Spleen (tissue), 11 donors: ENCODE data around the gene TNFRSF14. TPM values are rescaled to one million over a fixed set of nuclear protein-coding genes. Genes with fewer than 3 reads are reported as not detected.
A peak's percentile ranks its signal among the peaks of the same experiment; 100 is the strongest.
"Not testable (repeated sequence)": the region's sequence is repeated elsewhere in the genome, so short reads cannot be mapped to it uniquely, and the experiment has no call there.

Experiments
- DNase-seq: peaks from one replicate; pipeline ENCODE4 v3.0.0-alpha.2; 2020
- H3K27ac ChIP-seq, 8 donors: fragments of 200-600 bp; sonication (generic) in 7 of 8; 1 replicate in 4 of 8; 2 replicates in 4 of 8; pipeline versions ENCODE4 v1.5.0 to v1.8.0; 2016 to 2021; ENCODE audit warnings: inconsistent platforms in 4 of 8, mild to moderate bottlenecking in 4 of 8, moderate library complexity in 1 of 8
- H3K27me3 ChIP-seq, 7 donors: fragments of 200-600 bp; sonication (generic) in 6 of 7; replicated peaks in 1 of 7; 1 replicate in 4 of 7; 2 replicates in 3 of 7; pipeline versions ENCODE4 v1.5.0 to v1.8.0; 2016 to 2021; ENCODE audit warnings: inconsistent platforms in 3 of 7, mild to moderate bottlenecking in 1 of 7
- H3K36me3 ChIP-seq, 6 donors: fragments of 200-600 bp; sonication (generic) in 5 of 6; 1 replicate in 4 of 6; 2 replicates in 2 of 6; pipeline versions ENCODE4 v1.5.0 to v1.8.0; 2016 to 2021; ENCODE audit warnings: inconsistent platforms in 2 of 6
- H3K4me1 ChIP-seq, 6 donors: fragments of 200-600 bp; sonication (generic) in 5 of 6; 1 replicate in 3 of 6; 2 replicates in 3 of 6; pipeline versions ENCODE4 v1.5.0 to v1.8.0; 2016 to 2021; ENCODE audit warnings: inconsistent platforms in 3 of 6
- H3K4me3 ChIP-seq, 8 donors: fragments of 200-600 bp; sonication (generic) in 7 of 8; 1 replicate in 4 of 8; 2 replicates in 4 of 8; pipeline versions ENCODE4 v1.5.0 to v1.8.0; 2016 to 2021; ENCODE audit warnings: inconsistent platforms in 4 of 8, mild to moderate bottlenecking in 4 of 8, moderate library complexity in 2 of 8
- H3K9me3 ChIP-seq, 8 donors: fragments of 200-600 bp; sonication (generic) in 7 of 8; 1 replicate in 4 of 8; 2 replicates in 4 of 8; pipeline versions ENCODE4 v1.5.0 to v1.8.0; 2016 to 2021; ENCODE audit warnings: inconsistent platforms in 4 of 8
- POLR2A ChIP-seq, 3 donors: fragments of 450-650 bp; IDR thresholded peaks; one replicate each; pipeline ENCODE4 v1.5.1; 2017; ENCODE audit warnings: antibody characterized with exemption in 3 of 3, mild to moderate bottlenecking in 1 of 3
- POLR2AphosphoS5 ChIP-seq, 3 donors: sonication (generic); formaldehyde crosslinking; IDR thresholded peaks; one replicate each; pipeline ENCODE4 v1.5.1; 2017; ENCODE audit warnings: antibody characterized with exemption in 3 of 3
- WGBS, 5 donors: extraction: QIAGEN DNeasy Blood & Tissue Kit in 3 of 5; methylation state at CpG; one replicate each; pipeline versions ENCODE4 v1.1.5 to v1.1.7; 2013 to 2018; 5-methylcytosine and 5-hydroxymethylcytosine counted together
- intact Hi-C: fragments of 100-400 bp; cut with DNase I; formaldehyde crosslinking; loops from one replicate; pipeline ENCODE4 v1.15.0; 2023; ENCODE audit warnings: low total_unique reads
- polyA plus RNA-seq, 3 donors: library from polyadenylated mRNA; stranded (reverse); fragments of 200-250 nt; gene quantifications; one replicate each; pipeline ENCODE4 v1.2.1, GENCODE V29; 2013
- total RNA-seq, 7 donors: library from RNA; depleted of rRNA in 3 of 7; stranded (reverse); fragments of >200 nt in 3 of 7; fragmentation: NEBNext Ultra II Directional in 4 of 7; extraction: Animal tissue kit (Norgen Biotek cat#: 25700) in 4 of 7; gene quantifications; one replicate each; pipeline versions ENCODE4 v1.1.0 to v1.2.1, GENCODE V29; 2016 to 2021
- TF ChIP-seq, protein P1 (sequence below), 11 experiments: fragments of 200-600 bp in 7 of 11; fragments of 450-650 bp in 4 of 11; sonication (generic) in 4 of 11; IDR thresholded peaks in 8 of 11; conservative IDR thresholded peaks in 3 of 11; 1 replicate in 7 of 11; 2 replicates in 4 of 11; pipeline versions ENCODE4 v1.4.0 to v1.8.0; 2016 to 2021; ENCODE audit warnings: antibody characterized with exemption in 11 of 11, inconsistent platforms in 4 of 11, mild to moderate bottlenecking in 1 of 11
- donor health status: healthy with polysubstance abuse.
- donor health status: DM: no; HTN: no; CAD: no; lungs with moderate emphysema.
- donor health status: DM: no; HTN: no; CAD: no.
- donor health status: Bipolar disorder and iron deficiency.
- donor health status: healthy.
- donor health status: DM: no; HTN: no; CAD: no.
- donor health status: DM: yes; HTN: yes; CAD: no.

Gene TNFRSF14
- total and polyA plus RNA-seq, 10 donors: 146 to 366 (median 191) TPM

GRCh38 chr1:2573250-2573920 is 17.2 kb downstream of the TNFRSF14 start:
- DNase-seq: no peak
- no peak overlapping the region for H3K4me3 ChIP-seq
- H3K27ac ChIP-seq: no peak overlapping the region
- WGBS, 5 donors: 72 to 78% (median 78%) methylated on average over 8 of the region's 8 CpGs
- TF ChIP-seq POLR2AphosphoS5 (IDR thresholded peaks at IDR 0.05) (no peak), POLR2A (IDR thresholded peaks at IDR 0.05) (no peak)
- TF ChIP-seq, protein P1, sequence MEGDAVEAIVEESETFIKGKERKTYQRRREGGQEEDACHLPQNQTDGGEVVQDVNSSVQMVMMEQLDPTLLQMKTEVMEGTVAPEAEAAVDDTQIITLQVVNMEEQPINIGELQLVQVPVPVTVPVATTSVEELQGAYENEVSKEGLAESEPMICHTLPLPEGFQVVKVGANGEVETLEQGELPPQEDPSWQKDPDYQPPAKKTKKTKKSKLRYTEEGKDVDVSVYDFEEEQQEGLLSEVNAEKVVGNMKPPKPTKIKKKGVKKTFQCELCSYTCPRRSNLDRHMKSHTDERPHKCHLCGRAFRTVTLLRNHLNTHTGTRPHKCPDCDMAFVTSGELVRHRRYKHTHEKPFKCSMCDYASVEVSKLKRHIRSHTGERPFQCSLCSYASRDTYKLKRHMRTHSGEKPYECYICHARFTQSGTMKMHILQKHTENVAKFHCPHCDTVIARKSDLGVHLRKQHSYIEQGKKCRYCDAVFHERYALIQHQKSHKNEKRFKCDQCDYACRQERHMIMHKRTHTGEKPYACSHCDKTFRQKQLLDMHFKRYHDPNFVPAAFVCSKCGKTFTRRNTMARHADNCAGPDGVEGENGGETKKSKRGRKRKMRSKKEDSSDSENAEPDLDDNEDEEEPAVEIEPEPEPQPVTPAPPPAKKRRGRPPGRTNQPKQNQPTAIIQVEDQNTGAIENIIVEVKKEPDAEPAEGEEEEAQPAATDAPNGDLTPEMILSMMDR (IDR thresholded peaks at IDR 0.05 in 8 of 11, conservative IDR thresholded peaks at IDR 0.05 in 3 of 11): no peak
- intact Hi-C loops: no loop called here
- peaks cover 21 to 33% (median 30%) of the 10 kb centered on the region in 6 donors for H3K4me1 ChIP-seq
- H3K9me3 ChIP-seq: peaks cover 0 to 15% (median 10%) of the 10 kb centered on the region in 8 donors
- H3K27me3 ChIP-seq: no peaks in the 10 kb centered on the region
- H3K36me3 ChIP-seq: no peaks in the 10 kb centered on the region

DNA sequence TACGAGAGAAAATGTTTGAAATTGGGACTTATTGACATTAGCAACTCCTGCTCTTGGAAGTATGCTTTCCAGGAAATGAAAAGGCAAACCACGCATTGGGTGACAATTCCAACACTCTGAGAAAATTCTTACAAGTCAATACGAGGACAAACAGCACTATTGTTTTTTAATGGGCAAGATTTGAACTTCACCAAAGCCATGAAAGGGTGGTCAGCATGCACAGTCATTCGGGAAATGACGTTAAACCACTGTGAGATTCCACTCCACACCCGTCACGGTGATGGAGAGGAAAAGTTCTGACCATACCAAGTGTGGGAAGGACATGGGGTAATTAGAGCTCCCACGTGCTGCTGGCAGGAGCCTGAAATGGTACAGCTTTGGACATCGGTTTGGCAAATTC is 18.2 kb downstream of the TNFRSF14 start:
- intact Hi-C loops: no loop called here
- 79 to 85% (median 81%) methylated on average over 9 of the region's 9 CpGs for WGBS, 5 donors

GRCh38 chr1:2575801-2576663 is 19.9 kb downstream of the TNFRSF14 start:
- H3K36me3 ChIP-seq: no peaks in the 10 kb centered on the region
- H3K27me3 ChIP-seq: no peaks in the 10 kb centered on the region
- peak overlapping the region in 2 of 8 donors; percentile 10 to 67 for H3K4me3 ChIP-seq
- peak; percentile 85 for DNase-seq
- TF ChIP-seq POLR2AphosphoS5 (IDR thresholded peaks at IDR 0.05): peak in 1 of 3 donors; percentile 21
- TF ChIP-seq POLR2A (IDR thresholded peaks at IDR 0.05): no peak
- peaks cover 26 to 59% (median 43%) of the 10 kb centered on the region in 6 donors for H3K4me1 ChIP-seq
- 57 to 81% (median 70%) methylated on average over 17 to 23 of the region's 23 CpGs for WGBS, 5 donors
- H3K27ac ChIP-seq: peak overlapping the region; percentile 15 to 97 (median 92)
- peaks cover 0 to 15% (median 10%) of the 10 kb centered on the region in 8 donors for H3K9me3 ChIP-seq
- intact Hi-C loops: no loop called here

More for the DNA sequence above, 18.2 kb downstream of the TNFRSF14 start:
- H3K4me1 ChIP-seq: peaks cover 26 to 42% (median 39%) of the 10 kb centered on the region in 6 donors
- no peak for DNase-seq
- H3K4me3 ChIP-seq: no peak overlapping the region
- H3K27ac ChIP-seq: no peak overlapping the region
- peaks cover 0 to 15% (median 10%) of the 10 kb centered on the region in 8 donors for H3K9me3 ChIP-seq
- H3K27me3 ChIP-seq: no peaks in the 10 kb centered on the region
- H3K36me3 ChIP-seq: no peaks in the 10 kb centered on the region
- TF ChIP-seq POLR2A (IDR thresholded peaks at IDR 0.05): no peak
- TF ChIP-seq POLR2AphosphoS5 (IDR thresholded peaks at IDR 0.05): no peak
- TF ChIP-seq, protein P1 (IDR thresholded peaks at IDR 0.05 in 8 of 11, conservative IDR thresholded peaks at IDR 0.05 in 3 of 11): no peak

DNA sequence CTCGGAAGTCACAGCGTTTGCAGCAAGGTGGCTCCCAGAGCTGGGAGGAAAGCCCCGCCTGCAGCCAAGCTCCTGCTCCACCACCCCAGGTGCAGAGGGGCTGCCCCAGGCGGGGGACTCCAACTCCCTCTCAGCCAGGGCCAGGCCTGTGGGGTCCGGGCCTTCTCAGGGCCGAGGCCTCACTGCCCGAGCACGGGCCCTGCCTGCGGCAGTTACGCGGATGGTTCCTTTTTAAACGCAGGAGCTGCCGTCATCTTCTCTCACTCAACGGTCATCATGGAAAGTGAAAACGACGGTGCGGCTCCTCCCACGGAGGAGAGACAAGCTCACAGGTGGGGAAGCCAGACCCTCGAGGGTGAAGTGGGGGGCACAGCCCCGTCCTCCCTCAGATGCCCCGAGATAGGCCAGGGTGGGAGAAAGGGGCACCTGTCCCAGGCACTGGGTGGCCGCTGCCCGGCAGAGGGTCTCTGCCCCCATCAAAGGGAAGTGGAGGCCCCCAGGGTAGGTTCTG is 21.4 kb downstream of the TNFRSF14 start:
- peaks cover 33 to 75% (median 56%) of the 10 kb centered on the region in 6 donors for H3K4me1 ChIP-seq
- peak overlapping the region in 6 of 8 donors; percentile 10 to 67 (median 26) for H3K4me3 ChIP-seq
- H3K9me3 ChIP-seq: peaks cover 0 to 15% (median 10%) of the 10 kb centered on the region in 8 donors
- H3K36me3 ChIP-seq, intact Hi-C loops, H3K27me3 ChIP-seq: not testable (repeated sequence)
- peak; percentile 87 for DNase-seq
- peak overlapping the region; percentile 81 to 97 (median 93) for H3K27ac ChIP-seq
- 41 to 68% (median 47%) methylated on average over 12 to 21 of the region's 23 CpGs for WGBS, 5 donors
